ENCODE data around the gene CPM.

DNA sequence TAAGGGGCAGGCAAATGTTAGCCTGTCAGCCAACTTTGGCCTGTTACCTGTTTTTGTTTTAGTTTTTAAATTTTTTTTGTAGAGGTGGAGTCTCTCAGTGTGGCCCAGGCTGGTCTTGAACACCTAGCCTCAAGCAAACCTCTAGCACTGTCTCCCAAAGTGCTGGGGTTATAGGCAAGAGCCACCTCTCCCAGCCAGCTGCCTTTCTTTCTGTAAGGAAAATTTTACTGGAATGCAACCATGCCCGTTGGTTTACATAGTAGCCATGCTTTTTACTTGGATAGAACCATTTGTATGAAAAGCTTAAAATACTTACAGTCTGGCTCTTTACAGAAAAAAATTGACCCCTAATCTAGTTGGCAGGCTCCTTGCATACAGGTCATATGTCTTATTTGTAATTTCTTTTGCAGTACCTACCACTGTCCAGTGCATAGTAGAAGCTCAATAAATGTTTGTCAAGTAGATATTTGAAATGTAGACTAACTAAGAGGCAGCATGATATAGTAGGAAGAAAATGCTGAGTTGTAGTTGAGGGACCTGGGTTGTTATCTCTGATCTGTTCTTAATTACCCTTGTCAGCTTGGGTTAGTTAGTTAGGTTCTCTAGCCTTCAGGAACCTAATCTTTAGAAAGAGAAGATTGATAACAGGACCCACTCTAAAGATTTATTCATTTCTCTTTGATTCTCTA, 120.3 kb downstream of the CPM start:
- TF ChIP-seq, protein P1, sequence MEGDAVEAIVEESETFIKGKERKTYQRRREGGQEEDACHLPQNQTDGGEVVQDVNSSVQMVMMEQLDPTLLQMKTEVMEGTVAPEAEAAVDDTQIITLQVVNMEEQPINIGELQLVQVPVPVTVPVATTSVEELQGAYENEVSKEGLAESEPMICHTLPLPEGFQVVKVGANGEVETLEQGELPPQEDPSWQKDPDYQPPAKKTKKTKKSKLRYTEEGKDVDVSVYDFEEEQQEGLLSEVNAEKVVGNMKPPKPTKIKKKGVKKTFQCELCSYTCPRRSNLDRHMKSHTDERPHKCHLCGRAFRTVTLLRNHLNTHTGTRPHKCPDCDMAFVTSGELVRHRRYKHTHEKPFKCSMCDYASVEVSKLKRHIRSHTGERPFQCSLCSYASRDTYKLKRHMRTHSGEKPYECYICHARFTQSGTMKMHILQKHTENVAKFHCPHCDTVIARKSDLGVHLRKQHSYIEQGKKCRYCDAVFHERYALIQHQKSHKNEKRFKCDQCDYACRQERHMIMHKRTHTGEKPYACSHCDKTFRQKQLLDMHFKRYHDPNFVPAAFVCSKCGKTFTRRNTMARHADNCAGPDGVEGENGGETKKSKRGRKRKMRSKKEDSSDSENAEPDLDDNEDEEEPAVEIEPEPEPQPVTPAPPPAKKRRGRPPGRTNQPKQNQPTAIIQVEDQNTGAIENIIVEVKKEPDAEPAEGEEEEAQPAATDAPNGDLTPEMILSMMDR (IDR thresholded peaks at IDR 0.05; ENCODE audit: low read depth, low read length, missing input control): no peak
- TF ChIP-seq FOXA1 (IDR thresholded peaks at IDR 0.05) (no peak), RAD21 (IDR thresholded peaks at IDR 0.05) (no peak), YY1 (IDR thresholded peaks at IDR 0.05) (no peak), TAF1 (conservative IDR thresholded peaks at IDR 0.05) (no peak), GABPA (IDR thresholded peaks at IDR 0.05 in 1 of 2, conservative IDR thresholded peaks at IDR 0.05 in 1 of 2) (no peak), EGR1 (IDR thresholded peaks at IDR 0.05; ENCODE audit: low read depth in 2 of 2) (no peak), RXRA (IDR thresholded peaks at IDR 0.05) (no peak), HNF4G (IDR thresholded peaks at IDR 0.05) (no peak)
- TF ChIP-seq, protein P2, sequence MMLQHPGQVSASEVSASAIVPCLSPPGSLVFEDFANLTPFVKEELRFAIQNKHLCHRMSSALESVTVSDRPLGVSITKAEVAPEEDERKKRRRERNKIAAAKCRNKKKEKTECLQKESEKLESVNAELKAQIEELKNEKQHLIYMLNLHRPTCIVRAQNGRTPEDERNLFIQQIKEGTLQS (IDR thresholded peaks at IDR 0.05): no peak
- TF ChIP-seq, protein P3, sequence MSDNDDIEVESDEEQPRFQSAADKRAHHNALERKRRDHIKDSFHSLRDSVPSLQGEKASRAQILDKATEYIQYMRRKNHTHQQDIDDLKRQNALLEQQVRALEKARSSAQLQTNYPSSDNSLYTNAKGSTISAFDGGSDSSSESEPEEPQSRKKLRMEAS (IDR thresholded peaks at IDR 0.05): no peak
- TF ChIP-seq, protein P4, sequence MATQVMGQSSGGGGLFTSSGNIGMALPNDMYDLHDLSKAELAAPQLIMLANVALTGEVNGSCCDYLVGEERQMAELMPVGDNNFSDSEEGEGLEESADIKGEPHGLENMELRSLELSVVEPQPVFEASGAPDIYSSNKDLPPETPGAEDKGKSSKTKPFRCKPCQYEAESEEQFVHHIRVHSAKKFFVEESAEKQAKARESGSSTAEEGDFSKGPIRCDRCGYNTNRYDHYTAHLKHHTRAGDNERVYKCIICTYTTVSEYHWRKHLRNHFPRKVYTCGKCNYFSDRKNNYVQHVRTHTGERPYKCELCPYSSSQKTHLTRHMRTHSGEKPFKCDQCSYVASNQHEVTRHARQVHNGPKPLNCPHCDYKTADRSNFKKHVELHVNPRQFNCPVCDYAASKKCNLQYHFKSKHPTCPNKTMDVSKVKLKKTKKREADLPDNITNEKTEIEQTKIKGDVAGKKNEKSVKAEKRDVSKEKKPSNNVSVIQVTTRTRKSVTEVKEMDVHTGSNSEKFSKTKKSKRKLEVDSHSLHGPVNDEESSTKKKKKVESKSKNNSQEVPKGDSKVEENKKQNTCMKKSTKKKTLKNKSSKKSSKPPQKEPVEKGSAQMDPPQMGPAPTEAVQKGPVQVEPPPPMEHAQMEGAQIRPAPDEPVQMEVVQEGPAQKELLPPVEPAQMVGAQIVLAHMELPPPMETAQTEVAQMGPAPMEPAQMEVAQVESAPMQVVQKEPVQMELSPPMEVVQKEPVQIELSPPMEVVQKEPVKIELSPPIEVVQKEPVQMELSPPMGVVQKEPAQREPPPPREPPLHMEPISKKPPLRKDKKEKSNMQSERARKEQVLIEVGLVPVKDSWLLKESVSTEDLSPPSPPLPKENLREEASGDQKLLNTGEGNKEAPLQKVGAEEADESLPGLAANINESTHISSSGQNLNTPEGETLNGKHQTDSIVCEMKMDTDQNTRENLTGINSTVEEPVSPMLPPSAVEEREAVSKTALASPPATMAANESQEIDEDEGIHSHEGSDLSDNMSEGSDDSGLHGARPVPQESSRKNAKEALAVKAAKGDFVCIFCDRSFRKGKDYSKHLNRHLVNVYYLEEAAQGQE (IDR thresholded peaks at IDR 0.05): no peak
